Tibial artery (tissue), 4 donors: ENCODE results near the gene RNF213.
A peak's percentile ranks its signal among the peaks of the same experiment; 100 is the strongest.

Experiments
- DNase-seq, 2 donors: peaks; one replicate each; pipeline ENCODE4 v3.0.0-alpha.2; 2019
- H3K27ac ChIP-seq, 2 donors: fragments of 200-600 bp; sonication (generic) in 1 of 2; 1 replicate in 1 of 2; 2 replicates in 1 of 2; pipeline ENCODE4 v1.5.1; 2018 to 2019; ENCODE audit warnings: mild to moderate bottlenecking in 1 of 2
- H3K27me3 ChIP-seq, 2 donors: fragments of 200-600 bp; sonication (generic) in 1 of 2; one replicate each; pipeline versions ENCODE4 v1.5.1 to v1.6.0; 2016 to 2019
- H3K36me3 ChIP-seq, 3 donors: fragments of 200-600 bp; sonication (generic) in 2 of 3; one replicate each; pipeline ENCODE4 v1.5.1; 2016 to 2019; ENCODE audit warnings: mild to moderate bottlenecking in 2 of 3
- H3K4me1 ChIP-seq, 4 donors: fragments of 200-600 bp; sonication (generic) in 2 of 4; 1 replicate in 3 of 4; 2 replicates in 1 of 4; pipeline ENCODE4 v1.5.1; 2016 to 2019
- H3K4me3 ChIP-seq, 2 donors: fragments of 200-600 bp; sonication (generic) in 1 of 2; 1 replicate in 1 of 2; 2 replicates in 1 of 2; pipeline ENCODE4 v1.5.1; 2018 to 2019; ENCODE audit warnings: mild to moderate bottlenecking in 2 of 2
- H3K9me3 ChIP-seq, 3 donors: fragments of 200-600 bp; sonication (generic) in 1 of 3; one replicate each; pipeline ENCODE4 v1.5.1; 2016 to 2019
- intact Hi-C: fragments of 100-400 bp; cut with DNase I; formaldehyde crosslinking; loops from one replicate; pipeline ENCODE4 v1.15.0; 2023; ENCODE audit warnings: low total_unique reads
- TF ChIP-seq, protein P1 (sequence below), 2 experiments: fragments of 200-600 bp in 1 of 2; fragments of 450-650 bp in 1 of 2; IDR thresholded peaks; one replicate each; pipeline ENCODE4 v1.5.1; 2017 to 2019; ENCODE audit warnings: antibody characterized with exemption in 2 of 2, mild to moderate bottlenecking in 1 of 2, moderate library complexity in 1 of 2

The RNF213 gene

DNA sequence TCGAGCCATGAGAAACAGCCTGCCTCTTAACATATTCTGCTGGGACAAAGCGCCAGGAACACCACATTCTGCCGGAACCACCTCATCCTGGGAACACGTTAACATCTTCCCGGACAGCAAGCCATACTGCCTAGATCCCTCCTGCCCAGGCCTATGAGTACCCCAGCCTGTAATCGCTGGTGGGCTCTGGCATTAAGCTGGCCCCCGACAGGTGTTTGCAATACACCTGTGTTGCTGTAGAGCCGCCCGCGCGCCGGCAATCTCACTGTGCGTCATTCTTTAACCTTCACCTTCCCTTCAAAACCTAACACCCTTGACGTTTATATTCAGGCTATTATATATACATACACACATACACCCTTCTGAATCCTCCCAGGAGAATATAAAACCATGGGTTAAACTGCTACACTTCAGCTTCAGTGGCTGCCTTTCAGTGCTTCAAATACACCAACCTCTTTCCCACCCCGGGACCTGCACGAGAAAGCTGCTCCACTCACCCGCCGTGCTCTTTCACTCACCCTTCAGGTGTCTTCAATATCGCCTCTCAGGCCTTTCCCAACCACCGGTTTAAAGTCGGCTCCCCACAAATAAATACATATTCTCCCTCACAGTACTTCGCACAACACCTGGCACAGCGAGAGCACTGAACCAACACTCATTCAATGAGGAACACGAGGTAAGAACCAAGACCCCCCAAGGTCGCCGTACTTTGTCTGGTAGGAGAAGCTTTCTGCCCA lies 153.3 kb downstream of the RNF213 start:
- no peaks in the 10 kb centered on the region for H3K27me3 ChIP-seq
- H3K9me3 ChIP-seq: no peaks in the 10 kb centered on the region
- H3K27ac ChIP-seq: peak overlapping the region; percentile 86 to 94
- intact Hi-C loops: no loop called here
- peaks cover 4 to 33% (median 23%) of the 10 kb centered on the region in 4 donors for H3K4me1 ChIP-seq
- no peak for DNase-seq
- peak overlapping the region; percentile 59 to 83 for H3K4me3 ChIP-seq
- TF ChIP-seq, protein P1, sequence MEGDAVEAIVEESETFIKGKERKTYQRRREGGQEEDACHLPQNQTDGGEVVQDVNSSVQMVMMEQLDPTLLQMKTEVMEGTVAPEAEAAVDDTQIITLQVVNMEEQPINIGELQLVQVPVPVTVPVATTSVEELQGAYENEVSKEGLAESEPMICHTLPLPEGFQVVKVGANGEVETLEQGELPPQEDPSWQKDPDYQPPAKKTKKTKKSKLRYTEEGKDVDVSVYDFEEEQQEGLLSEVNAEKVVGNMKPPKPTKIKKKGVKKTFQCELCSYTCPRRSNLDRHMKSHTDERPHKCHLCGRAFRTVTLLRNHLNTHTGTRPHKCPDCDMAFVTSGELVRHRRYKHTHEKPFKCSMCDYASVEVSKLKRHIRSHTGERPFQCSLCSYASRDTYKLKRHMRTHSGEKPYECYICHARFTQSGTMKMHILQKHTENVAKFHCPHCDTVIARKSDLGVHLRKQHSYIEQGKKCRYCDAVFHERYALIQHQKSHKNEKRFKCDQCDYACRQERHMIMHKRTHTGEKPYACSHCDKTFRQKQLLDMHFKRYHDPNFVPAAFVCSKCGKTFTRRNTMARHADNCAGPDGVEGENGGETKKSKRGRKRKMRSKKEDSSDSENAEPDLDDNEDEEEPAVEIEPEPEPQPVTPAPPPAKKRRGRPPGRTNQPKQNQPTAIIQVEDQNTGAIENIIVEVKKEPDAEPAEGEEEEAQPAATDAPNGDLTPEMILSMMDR (IDR thresholded peaks at IDR 0.05): no peak
- peaks cover 0 to 19% (median 11%) of the 10 kb centered on the region in 3 donors for H3K36me3 ChIP-seq

DNA sequence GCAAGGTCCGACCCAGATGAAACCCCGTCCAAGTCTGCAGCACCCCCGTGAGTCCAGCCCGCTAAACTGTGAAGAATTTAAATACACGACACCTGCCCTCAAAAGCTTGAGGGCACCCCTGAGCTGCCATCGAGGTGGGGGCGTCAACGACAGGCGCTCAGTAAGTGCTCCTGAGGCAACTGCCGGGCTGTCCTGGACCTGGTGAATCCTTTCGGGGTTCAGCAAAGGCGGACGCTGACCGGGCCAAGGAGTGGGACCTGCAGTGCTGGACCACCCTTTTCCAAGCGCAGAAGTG lies 153.8 kb downstream of the RNF213 start:
- no peak for DNase-seq
- TF ChIP-seq, protein P1 (IDR thresholded peaks at IDR 0.05): no peak
- intact Hi-C loops: no loop called here
- Histone ChIP-seq H3K4me3 (peak overlapping the region; percentile 59 to 83), H3K9me3 (no peaks in the 10 kb centered on the region), H3K4me1 (peaks cover 4 to 33% (median 23%) of the 10 kb centered on the region in 4 donors), H3K27me3 (no peaks in the 10 kb centered on the region), H3K36me3 (peaks cover 0 to 24% (median 11%) of the 10 kb centered on the region in 3 donors), H3K27ac (peak overlapping the region; percentile 86 to 94)

DNA sequence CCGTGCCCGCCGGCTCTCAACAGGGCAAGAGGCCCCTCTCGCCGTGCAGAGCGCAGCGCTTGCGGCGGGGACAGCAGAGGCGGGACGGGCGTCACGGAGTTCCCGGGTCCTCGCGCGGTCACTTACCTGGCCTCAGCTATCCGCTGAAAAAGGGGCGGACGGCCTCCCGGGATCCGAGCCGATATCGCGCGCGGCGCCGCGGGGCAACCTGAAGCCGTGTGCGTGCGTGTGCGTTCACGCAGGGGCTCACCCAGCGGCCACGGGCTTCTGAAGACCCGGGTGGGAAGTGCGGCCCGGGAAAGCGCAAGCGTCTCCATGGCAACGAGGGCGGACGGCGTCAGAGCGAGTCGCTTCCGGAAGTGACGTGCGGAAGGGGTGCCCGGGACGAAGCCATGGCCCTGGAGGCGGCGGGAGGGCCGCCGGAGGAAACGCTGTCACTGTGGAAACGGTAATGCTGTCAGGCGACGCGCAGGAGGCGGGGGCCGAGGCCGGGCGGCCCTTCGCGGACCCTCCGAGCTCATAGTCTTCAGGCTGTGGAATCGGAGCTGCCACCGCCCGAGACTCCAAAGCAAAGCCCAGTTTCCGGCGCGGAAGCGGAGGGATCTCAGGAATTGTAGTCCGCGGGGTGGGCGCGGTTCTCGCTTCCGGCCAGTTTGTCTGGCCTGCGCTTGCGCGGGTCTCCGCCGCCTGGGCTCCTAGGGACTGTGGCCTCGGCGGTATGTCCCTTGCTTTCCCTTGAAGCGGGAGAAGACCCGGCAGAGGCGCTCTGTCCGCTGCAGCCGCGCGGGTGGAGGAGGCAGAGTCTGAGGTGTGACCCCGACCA lies 154.4 kb downstream of the RNF213 start, which contains the start of gene ENDOV:
ENDOV (plus strand) TSS at position 365 of the 823 bp plus-strand sequence; CDS start at position 393, 28 bp downstream.
- TF ChIP-seq, protein P1 (IDR thresholded peaks at IDR 0.05): no peak
- DNase-seq: peak; percentile 89 to 96
- peak within 1 kb of the TSS; percentile 59 to 83 for H3K4me3 ChIP-seq
- peaks cover 4 to 33% (median 23%) of the 10 kb centered on the region in 4 donors for H3K4me1 ChIP-seq
- intact Hi-C loops: no loop called here
- peaks cover 0 to 30% (median 11%) of the 10 kb centered on the region in 3 donors for H3K36me3 ChIP-seq
- no peaks in the 10 kb centered on the region for H3K27me3 ChIP-seq
- peak within 1 kb of the TSS; percentile 86 to 94 for H3K27ac ChIP-seq
- no peaks in the 10 kb centered on the region for H3K9me3 ChIP-seq

DNA sequence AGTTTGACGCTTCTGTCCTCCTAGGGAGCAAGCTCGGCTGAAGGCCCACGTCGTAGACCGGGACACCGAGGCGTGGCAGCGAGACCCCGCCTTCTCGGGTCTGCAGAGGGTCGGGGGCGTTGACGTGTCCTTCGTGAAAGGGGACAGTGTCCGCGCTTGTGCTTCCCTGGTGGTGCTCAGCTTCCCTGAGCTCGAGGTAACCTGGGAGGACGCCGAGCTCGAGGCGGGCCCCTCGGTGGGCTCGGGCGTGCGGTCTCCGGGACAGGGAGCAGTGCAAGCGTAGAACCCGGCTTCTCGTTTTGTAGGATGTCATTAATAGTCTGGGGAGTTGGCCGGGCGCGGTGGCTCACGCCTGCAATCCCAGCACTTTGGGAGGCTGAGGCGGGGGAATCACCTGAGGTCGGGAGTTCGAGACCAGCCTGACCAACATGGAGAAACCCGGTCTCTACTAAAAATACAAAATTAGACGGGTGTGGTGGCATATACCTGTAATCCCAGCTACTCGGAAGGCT lies 155.0 kb downstream of the RNF213 start:
- Histone ChIP-seq H3K4me3 (peak overlapping the region; percentile 59 to 83), H3K9me3 (no peaks in the 10 kb centered on the region), H3K27ac (peak overlapping the region; percentile 86 to 94), H3K36me3 (peaks cover 0 to 37% (median 11%) of the 10 kb centered on the region in 3 donors), H3K4me1 (peaks cover 4 to 33% (median 23%) of the 10 kb centered on the region in 4 donors), H3K27me3 (no peaks in the 10 kb centered on the region)
- TF ChIP-seq, protein P1 (IDR thresholded peaks at IDR 0.05): no peak
- intact Hi-C loops: no loop called here
- no peak for DNase-seq

DNA sequence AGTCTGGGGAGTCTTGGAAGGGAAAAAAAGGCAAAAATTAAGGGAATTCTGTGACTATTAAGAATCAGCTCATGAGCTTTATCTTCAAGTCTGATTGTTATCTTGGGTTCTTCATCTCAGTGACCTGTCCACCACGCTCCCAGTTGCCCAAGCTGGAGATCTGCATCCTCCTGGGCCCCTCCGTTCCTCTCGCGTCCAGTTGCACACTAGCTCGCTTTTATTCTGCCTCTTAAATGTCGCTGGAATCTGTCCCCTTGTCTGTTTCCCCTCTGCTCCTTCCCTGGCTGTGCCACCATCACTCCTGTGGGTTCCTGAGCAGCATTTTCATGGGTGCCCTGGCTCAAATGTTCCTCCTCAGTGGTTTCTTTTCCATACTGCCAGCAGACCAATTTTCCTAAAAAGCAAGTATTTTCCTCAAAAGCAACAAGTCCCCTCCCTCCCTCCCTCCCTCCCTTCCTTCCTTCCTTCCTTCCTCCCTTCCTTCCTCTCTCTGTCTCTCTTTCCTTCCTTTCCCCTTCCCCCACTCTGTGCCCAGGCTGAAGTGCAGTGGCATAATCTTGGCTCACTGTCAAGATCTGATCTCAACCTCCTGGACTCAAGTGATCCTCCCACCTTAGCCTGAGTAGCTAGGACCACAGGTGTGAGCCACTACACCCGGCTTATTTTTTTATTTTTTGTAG lies 155.7 kb downstream of the RNF213 start:
- no peak for DNase-seq
- Histone ChIP-seq H3K9me3 (no peaks in the 10 kb centered on the region), H3K27ac (no peak overlapping the region), H3K36me3 (peaks cover 0 to 37% (median 11%) of the 10 kb centered on the region in 3 donors), H3K4me1 (peaks cover 4 to 33% (median 23%) of the 10 kb centered on the region in 4 donors), H3K4me3 (peak overlapping the region; percentile 59 to 83), H3K27me3 (no peaks in the 10 kb centered on the region)
- TF ChIP-seq, protein P1 (IDR thresholded peaks at IDR 0.05): no peak
- intact Hi-C loops: no loop called here
